T-helper 9 cell (primary cell): ENCODE results near the gene ZFAND4.
"Not testable (repeated sequence)": the region's sequence is repeated elsewhere in the genome, so short reads cannot be mapped to it uniquely, and the experiment has no call there.

Experiments used
- DNase-seq: peaks from one replicate; pipeline ENCODE4 v3.0.0-alpha.2; 2020
- total RNA-seq, 2 donors: gene quantifications; one replicate each; lab custom pipeline; 2026; lab: John Stamatoyannopoulos, UW

ZFAND4 gene
- total RNA-seq = 30.6 to 34.0 reads per million in 2 donors

DNA sequence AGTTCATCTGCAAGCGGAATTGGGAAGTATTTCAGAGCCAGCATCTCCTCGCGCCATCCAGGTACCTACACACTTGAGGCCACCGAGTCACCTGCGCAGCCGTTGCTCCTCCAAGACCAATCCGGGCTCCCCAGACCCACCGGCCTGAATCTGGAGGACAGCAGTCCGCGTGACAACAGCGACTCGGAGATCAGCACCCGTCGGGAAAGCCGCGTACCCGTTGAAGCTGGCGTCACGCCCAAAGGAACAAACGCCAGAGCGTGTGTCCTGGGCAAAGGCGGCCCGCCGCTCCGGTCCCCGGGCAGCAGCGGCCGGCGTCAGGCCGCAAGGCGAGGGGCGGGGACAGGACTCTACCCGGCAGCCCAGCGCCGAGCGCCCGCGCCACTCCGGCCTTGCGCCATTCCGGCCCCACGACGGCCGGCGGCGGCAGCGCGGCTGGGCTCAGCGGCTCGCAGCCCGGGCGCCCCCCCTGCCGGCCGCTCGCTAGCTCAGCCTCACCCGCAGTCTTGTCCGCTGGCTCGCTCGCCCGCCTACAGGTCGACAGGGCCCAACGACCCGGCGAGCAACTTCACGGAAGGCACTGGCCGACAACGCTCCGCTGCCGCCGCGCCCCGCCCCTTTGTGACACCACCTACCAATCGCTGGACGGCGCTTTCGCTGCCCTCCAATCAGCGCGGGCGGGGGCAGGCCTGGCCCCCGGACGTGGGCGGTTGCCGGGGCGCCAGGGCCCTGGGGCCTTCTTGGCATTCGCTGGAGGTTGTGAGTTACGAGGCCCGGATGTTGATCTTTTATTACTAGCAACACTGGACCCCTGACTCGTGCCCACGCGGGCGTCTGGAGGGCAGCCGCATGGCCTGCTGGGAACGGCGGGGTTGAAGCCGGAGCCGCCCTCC is at the start of gene ZFAND4:
Gene ZFAND4 (minus strand): TSS at position 592 of the 893 bp plus-strand sequence. CDS start 9,047 bp downstream, outside the sequence.
- DNase-seq = peak; percentile 89

DNA sequence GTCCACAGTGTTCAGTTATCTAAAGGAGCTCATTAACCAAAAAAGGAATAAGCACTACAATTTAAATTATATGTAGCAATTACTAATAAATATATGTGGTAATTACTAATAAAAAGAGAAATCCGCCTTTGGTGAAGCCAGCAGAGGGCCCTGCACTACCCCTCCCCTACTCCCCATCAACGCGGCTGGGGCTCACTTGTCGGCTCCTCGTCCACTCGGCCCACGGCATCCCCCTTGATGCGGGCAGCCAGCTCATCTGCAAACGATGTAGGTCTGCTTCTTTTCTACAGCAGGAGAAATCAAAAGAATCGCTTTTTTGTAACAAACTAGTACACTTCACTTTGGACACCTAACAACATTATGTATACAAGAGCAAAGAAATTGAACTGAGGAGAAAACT is 48.9 kb upstream of the ZFAND4 start:
- not testable (repeated sequence) for DNase-seq

GRCh38 chr10:45717642-45718041 is 45.1 kb upstream of the ZFAND4 start:
- not testable (repeated sequence) for DNase-seq

- not testable (repeated sequence) for DNase-seq
Observed at GRCh38 chr10:45717053-45717452, 44.5 kb upstream of the ZFAND4 start.

DNA sequence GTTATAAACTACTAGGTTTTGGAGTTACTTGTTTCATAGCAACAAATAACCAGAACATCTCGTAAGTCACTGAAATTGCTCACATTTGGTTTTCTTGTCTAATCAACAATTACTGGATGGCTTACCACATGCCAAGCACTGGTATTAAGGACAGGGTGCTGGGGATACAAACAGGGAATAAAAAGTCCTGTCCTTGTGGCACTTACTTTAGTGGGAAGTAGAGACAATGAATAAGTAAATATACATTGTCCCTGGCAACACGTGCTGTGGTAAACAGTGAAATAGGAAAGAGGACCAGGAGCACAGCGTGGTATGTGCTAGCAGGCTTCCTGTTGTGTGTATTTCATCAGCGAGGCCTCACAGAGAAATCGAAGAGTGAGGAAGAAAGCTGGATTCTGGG is 38.7 kb upstream of the ZFAND4 start:
- DNase-seq = not testable (repeated sequence)

GRCh38 chr10:45710200-45710796 is 37.7 kb upstream of the ZFAND4 start:
- DNase-seq = not testable (repeated sequence)

DNA sequence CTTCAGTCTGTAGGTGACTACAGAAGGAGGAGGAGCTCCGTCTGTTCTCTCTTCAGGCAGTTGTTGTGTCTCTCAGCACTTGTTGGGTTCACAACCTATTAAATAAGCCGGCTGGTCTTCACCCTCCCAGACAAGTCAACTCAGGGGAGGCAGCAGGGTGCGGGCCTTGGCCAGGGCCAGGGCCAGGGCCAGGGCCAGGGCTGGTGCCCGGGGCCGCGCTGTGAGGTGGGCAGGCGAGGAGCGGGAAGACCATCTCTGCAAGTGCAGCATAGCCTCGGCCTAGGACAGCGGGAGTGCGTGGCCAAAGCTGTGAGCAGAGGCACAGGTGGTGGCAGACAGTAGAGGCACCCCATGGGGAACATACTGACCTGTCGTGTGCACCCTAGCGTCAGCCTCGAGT is 5.9 kb upstream of the ZFAND4 start:
- DNase-seq = not testable (repeated sequence)

- DNase-seq = no peak
Observed at GRCh38 chr10:45675388-45675787, 2.8 kb upstream of the ZFAND4 start.

GRCh38 chr10:45673074-45673648 is 589 bp upstream of the ZFAND4 start:
- DNase-seq = no peak

DNA sequence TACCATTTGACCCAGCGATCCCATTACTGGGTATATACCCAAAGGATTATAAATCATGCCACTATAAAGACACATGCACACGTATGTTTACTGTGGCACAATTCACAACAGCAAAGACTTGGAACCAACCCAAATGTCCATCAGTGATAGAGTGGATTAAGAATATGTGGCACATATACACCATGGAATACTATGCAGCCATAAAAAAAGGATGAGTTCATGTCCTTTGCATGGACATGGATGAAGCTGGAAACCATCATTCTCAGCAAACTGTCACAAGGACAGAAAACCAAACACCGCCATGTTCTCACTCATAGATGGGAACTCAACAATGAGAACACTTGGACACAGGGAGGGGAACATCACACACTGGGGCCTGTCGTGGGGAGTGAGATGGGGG is 1.3 kb downstream of the ZFAND4 start:
- DNase-seq = not testable (repeated sequence)

DNA sequence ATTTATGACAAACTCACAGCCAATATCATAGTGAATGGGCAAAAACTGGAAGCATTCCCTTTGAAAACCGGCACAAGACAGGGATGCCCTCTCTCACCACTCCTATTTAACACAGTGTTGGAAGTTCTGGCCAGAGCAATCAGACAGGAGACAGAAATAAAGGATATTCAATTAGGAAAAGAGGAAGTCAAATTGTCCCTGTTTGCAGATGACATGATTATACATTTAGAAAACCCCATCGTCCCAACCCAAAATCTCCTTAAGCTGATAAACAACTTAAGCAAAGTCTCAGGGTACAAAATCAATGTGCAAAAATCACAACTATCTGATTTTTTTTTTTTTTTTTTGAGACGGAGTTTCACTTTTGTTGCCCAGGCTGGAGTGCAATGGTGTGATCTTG is 2.7 kb downstream of the ZFAND4 start:
- not testable (repeated sequence) for DNase-seq

DNA sequence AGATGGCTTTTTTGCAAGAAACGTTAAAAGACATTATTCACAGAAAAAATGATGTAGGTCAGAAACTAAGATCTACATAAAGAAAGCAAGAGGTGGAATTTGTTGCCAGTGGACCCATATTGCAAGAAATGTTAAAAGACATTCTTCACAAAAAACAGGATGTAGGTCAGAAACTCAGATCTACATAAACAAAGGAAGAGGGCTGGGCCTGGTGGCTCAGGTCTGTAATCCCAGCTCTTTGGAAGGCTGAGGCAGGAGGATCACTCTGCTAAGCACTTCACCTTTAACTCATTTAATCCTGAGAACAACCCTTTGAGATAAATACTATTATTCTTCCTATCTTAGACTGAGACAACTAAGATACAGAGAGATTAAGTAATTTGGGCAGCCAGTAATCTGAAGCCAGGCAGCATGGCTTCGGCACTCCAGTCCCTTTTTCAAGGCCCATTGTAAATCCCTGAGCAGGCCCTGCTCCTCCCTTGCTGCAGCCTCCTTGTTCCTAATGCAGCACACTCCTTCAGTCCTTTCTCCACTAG is 11.6 kb downstream of the ZFAND4 start:
- no peak for DNase-seq

- no peak for DNase-seq
Observed at GRCh38 chr10:45657033-45657926, 15.3 kb downstream of the ZFAND4 start.

- DNase-seq = no peak
Observed at GRCh38 chr10:45655219-45655618, 17.4 kb downstream of the ZFAND4 start.

- not testable (repeated sequence) for DNase-seq
Observed at GRCh38 chr10:45654753-45655141, 17.8 kb downstream of the ZFAND4 start.

GRCh38 chr10:45653454-45653853 is 19.1 kb downstream of the ZFAND4 start:
- no peak for DNase-seq

DNA sequence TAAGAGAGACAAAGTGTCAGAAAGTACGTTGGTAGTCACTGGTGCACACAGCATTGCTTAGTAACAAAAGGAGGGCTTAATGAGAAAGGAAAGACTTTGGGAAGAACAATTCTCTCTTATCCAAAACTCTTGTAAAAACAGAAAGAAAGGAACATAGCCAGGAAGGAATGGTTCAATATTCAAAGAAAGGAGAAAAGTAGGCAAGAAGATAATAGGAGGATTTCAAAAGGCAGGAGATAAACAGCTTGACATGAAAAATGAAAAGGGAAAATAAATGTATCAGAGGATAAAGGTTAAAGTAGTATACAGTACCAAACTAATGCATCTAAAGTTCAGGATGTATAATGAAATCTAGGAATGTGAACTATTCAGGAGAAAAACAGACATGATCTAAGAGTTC is 20.1 kb downstream of the ZFAND4 start:
- no peak for DNase-seq

- no peak for DNase-seq
Observed at GRCh38 chr10:45649296-45649695, 23.3 kb downstream of the ZFAND4 start.

GRCh38 chr10:45647118-45647517 is 25.5 kb downstream of the ZFAND4 start:
- DNase-seq = no peak

- DNase-seq = no peak
Observed at GRCh38 chr10:45646384-45647050, 26.1 kb downstream of the ZFAND4 start.

DNA sequence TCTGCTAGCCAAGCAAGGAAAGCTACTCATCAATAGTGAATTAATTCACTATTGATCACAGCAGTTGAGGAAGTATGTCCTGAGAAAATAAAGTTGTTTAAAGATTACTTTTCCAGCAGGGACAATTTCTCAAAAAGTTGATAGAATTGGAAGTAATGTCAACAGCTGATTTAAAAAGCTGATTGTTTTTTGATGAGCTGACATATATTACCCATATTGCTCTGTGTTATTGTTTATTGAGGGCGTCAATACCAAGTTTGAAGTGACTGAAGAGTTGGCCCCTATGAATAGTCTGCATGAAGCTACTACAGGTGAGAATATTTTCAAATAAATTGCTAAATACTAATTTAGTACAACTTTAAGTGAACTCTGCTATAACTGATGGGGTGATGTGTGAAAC is 28.0 kb downstream of the ZFAND4 start:
- no peak for DNase-seq

- no peak for DNase-seq
Observed at GRCh38 chr10:45640941-45641340, 31.6 kb downstream of the ZFAND4 start.
